ENCODE data around the gene STX11.
"Not testable (repeated sequence)": the region's sequence is repeated elsewhere in the genome, so short reads cannot be mapped to it uniquely, and the experiment has no call there.

Gene STX11

DNA sequence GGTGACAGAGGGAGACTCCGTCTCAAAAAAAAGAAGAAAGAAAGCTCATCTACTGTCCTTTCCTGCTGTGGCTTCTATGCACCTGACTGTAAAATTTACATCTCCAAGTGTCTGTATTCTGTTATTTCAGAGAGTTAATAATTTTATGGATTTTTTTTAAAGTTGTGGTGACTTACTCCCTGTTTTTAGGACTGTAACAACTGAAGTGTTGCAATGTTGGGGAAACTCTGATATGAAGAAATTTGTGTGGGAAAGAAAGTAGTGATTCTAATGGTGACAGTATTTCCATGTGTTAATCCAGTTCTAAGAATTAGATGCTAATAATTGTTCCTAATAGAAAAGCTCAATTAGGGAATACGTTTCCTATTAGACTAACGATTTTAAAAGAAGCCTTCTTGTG is 27.4 kb downstream of the STX11 start:
- no peak for DNase-seq (ENCODE audit: low read depth)

- no peak for DNase-seq (ENCODE audit: low read depth)
Observed at GRCh38 chr6:144178323-144178722, 28.0 kb downstream of the STX11 start.

DNA sequence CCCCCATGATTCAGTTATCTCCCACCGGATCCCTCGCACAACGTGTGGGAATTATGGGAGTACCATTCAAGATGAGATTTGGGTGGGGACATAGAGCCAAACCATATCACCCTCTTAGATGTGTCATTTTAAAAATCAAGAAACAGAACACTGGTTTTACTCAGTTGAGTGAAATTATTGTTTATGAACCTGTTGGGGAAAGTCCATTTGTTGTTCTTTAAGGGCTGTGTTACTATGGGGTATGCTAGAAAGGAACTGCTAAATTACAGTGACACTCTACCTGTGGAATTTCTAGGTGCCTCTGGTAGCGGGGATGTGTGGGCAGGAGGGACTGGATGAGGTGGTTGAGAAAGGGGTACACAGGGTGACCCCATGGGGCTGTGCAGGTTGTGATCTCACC is 28.9 kb downstream of the STX11 start:
- DNase-seq (ENCODE audit: low read depth), result no peak

DNA sequence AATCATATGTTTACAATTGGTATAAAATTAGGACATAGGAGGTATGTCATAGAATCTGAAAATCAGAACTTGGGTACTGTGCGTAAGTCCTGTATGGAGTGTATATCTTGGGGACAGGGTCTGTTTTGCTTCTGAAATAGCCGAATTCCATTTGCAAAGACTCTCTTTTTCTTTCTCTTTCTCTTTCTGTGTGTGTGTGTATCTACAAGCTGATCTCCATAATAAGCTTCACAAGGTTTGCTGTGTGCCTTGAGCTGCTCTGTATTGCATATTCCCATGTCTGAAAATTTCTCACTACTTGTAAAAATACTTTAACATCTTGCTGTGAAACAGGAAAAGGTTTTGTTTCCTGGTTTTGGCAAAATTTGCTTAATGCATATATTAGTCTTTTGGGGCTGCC is 29.5 kb downstream of the STX11 start:
- DNase-seq (ENCODE audit: low read depth), result no peak

- DNase-seq (ENCODE audit: low read depth), result not testable (repeated sequence)
Observed at GRCh38 chr6:144180354-144180753, 30.0 kb downstream of the STX11 start.

GRCh38 chr6:144181639-144182038 is 31.3 kb downstream of the STX11 start:
- DNase-seq (ENCODE audit: low read depth), result no peak

- not testable (repeated sequence) for DNase-seq (ENCODE audit: low read depth)
Observed at GRCh38 chr6:144184186-144184585, 33.9 kb downstream of the STX11 start.

DNA sequence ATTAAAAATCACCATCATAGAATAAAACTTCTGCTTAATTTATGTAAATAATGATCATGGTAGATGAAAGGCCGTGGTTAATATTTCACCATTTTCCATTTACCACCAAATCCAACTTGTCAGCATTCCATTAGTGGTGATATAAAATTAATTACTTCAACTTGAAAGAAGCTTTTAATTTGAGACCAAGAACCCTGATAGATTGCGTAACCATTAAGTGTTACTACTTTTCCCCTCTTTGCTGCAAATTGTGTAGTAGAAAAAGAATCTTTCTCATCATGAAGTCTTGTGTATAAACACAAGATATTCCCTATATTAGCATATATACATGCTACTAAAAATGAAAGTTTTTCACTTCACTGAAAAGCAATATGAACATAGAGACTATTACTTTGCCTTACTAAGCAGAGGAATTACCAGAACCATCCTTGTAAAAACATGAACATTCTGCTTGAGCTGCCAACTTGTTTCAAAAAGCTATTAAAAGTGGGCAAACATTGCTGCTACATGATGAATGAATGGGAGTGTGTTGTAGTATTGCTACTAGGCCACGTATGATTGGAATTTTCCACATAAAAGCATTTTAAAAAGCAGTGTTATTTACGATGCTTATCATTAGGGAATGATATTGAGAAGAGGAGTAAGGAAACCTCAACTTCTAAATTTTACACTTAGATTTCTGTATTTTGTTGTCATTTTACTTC is 35.0 kb downstream of the STX11 start:
- DNase-seq (ENCODE audit: low read depth), result no peak

DNA sequence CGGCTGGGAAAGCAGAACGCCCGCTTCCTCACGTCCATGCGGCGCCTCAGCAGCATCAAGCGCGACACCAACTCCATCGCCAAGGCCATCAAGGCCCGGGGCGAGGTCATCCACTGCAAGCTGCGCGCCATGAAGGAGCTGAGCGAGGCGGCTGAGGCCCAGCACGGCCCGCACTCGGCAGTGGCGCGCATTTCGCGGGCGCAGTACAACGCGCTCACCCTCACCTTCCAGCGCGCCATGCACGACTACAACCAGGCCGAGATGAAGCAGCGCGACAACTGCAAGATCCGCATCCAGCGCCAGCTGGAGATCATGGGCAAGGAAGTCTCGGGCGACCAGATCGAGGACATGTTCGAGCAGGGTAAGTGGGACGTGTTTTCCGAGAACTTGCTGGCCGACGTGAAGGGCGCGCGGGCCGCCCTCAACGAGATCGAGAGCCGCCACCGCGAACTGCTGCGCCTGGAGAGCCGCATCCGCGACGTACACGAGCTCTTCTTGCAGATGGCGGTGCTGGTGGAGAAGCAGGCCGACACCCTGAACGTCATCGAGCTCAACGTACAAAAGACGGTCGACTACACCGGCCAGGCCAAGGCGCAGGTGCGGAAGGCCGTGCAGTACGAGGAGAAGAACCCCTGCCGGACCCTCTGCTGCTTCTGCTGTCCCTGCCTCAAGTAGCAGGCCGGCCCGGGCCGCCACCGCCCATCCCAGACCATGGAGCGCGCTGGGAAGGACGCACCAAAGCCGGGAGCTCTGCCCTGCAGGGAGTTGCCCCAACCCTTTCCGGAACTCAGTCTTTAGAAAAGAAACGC is 36.7 kb downstream of the STX11 start:
- DNase-seq (ENCODE audit: low read depth), result no peak

GRCh38 chr6:144189351-144189750 is 39.0 kb downstream of the STX11 start:
- DNase-seq (ENCODE audit: low read depth), result no peak

DNA sequence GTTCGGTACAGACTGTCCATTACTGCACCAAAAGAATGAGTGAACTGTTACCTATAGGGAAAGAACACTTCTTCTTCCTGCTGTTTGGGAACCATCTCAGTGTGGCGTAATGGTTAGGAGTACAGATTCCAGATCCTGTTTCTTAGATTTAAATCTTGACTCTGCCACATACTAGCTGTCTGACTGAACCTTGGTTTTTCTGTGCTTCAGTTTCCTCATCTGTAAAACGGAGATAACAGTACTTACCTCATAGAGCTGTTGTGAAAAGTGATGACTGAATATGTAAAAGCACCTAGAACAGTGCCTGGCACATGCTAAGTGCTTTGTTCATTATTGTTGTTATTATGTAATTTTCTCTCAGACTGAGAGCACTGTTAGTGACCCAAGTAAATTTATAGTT is 39.8 kb downstream of the STX11 start:
- no peak for DNase-seq (ENCODE audit: low read depth)

DNA sequence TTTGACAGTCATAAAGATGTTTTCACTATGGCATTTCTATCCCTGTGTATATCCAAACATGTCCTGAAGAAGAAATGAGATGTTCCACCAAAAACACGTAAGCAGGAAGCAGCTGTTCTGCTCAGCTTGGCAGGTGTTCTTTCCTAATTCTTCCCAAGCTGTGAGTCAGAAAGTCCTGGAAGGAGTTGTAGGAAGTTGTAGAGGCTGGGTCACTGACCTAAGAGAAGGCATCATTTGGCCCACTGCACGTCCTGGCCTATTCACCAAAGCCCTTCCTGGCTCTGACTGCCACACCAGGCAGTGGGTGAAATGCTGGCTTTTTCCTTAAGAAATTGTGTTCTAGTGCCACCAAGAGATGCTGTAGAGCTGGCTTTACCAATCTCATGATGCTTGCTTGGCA is 40.3 kb downstream of the STX11 start:
- DNase-seq (ENCODE audit: low read depth), result no peak

GRCh38 chr6:144193181-144193580 is 42.9 kb downstream of the STX11 start:
- DNase-seq (ENCODE audit: low read depth), result no peak

DNA sequence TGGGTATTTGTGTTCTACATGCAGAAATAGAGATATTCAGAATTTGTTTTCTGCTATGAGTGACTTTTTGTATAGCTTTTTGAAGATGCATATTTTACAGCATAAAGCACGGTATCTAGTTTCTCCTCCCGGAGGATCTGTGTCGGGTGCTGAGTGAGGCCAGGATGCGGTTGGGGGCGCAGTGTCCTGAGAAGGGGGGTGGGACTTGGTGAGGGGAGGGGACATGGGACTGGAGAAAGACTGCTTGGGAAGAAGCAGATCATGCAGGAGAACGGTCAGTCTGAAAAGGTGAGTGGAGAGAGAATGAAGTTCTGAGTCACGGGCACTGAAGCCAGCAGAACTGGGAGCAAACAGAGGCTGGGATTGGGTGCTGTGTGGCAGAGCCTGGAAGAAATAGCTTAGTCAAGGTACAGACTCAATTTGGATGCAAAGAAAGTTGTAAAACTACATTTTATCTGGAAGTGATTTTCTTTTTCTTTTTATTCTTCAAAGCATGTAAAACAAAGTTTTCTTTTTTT is 44.0 kb downstream of the STX11 start:
- DNase-seq (ENCODE audit: low read depth), result no peak

DNA sequence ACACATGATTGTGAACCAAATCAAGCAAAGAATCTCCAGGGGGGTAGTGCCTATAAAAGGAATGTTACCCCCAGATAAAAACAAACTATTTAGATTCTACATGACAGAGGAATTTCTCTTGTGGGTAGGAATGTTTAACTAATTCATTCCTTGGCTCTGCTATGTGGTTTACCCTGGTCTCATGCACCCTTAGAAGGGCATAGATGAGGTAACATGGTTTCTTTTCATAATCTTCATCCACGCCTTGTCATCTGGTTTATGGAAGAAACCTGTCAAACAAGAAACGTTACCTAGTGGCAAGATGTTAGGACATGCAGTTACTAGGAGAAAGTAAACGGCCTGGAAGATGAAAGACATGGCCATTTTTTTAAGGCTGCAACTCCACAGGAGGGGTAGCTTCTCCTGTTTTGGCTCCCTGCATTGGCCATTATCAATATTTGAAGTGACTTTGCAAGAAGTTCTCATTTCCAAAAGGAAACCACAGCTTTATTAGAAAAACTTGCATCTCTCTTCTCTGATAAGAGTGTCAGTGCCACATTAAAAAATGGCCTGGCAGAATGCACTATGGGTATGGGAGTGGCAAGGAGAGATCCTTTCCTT is 45.5 kb downstream of the STX11 start:
- DNase-seq (ENCODE audit: low read depth), result no peak

DNA sequence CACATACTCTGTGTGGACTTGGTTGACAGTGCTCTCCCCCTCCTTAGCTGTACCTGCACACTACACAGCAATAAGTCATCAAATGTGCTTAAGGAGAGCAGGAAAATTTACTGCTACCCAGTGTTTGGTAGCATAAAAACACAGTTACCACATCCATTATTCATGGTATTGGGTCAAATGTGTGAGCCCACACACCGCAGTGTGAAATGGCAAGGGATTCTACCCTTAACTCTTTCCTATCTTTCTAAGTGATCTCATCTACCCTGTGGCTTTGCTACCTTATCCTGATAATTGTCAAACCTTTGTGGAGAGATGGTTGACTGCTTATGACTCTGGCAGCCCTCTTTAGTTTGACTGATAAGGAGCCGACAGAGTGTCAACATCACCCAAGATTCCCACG is 47.6 kb downstream of the STX11 start:
- no peak for DNase-seq (ENCODE audit: low read depth)

DNA sequence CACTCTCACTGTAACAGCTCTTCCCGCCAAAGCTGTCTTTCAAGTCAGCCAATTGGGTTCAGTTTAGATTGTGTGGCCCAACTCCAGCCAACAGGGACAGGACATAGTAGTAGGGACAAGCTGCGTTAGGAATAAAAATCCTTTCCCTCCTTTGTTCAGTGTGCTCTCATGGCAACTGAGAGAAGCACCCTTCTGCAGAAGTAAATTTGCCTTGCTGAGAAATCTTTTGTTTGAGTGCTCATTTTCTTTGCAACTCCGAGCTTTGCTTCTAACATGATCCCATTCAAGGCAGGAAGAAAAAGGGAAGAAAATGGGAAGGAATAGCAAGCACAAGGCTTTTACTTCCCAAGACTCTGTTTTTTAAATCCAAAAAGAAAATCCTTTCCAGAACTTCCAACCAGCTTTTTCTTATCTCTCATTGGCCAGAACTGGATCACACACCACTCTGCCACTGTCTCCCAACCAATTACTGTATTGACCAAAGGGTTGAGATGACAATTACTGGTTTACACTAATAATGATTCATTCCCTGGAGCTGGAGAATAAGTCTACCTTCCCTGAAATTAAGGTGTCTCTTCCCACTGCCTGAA is 52.7 kb downstream of the STX11 start:
- DNase-seq (ENCODE audit: low read depth), result no peak

- DNase-seq (ENCODE audit: low read depth), result no peak
Observed at GRCh38 chr6:144211160-144211559, 60.8 kb downstream of the STX11 start.

- DNase-seq (ENCODE audit: low read depth), result no peak
Observed at GRCh38 chr6:144213315-144213714, 63.0 kb downstream of the STX11 start.

DNA sequence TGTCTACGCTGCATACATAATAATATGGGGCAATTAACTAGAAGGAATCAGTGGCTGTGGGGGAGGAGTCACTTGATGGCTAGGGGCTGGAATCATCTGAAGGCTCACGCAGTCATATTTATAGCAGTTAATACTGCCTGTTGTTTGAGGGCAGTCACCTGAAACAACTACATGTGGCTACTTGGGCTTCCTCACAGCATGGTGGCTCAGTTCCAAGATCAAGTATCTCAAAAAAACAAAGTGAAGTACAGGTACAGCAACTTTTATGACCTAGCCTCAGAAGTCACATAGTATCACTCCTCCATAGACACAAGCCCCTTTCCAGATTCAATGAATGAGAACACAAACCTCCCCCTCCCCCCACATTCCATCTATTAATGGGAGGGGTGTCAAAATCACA is 63.7 kb downstream of the STX11 start:
- no peak for DNase-seq (ENCODE audit: low read depth)

- no peak for DNase-seq (ENCODE audit: low read depth)
Observed at GRCh38 chr6:144214622-144215401, 64.5 kb downstream of the STX11 start.

- DNase-seq (ENCODE audit: low read depth), result no peak
Observed at GRCh38 chr6:144215402-144215931, 65.2 kb downstream of the STX11 start.

All from activated T-helper 9 cell treated with anti-CD3 and anti-CD28 coated beads, Interleukin-2, amount 50 U/mL, for 16 hours (primary cell).